Activated CD4-positive, alpha-beta T cell treated with anti-CD3 and anti-CD28 coated beads, Interleukin-2, amount 50 U/mL, for 1 hour (primary cell): Measurements from ENCODE around the gene FAM50A.
A peak's percentile ranks its signal among the peaks of the same experiment; 100 is the strongest.
"Not testable (repeated sequence)": the region's sequence is repeated elsewhere in the genome, so short reads cannot be mapped to it uniquely, and the experiment has no call there.

Source experiments
- DNase-seq: peaks from one replicate; pipeline ENCODE4 v3.0.0-alpha.2; 2020

The FAM50A gene

GRCh38 chrX:154486052-154486395 lies 42.1 kb downstream of the FAM50A start:
- no peak for DNase-seq

DNA sequence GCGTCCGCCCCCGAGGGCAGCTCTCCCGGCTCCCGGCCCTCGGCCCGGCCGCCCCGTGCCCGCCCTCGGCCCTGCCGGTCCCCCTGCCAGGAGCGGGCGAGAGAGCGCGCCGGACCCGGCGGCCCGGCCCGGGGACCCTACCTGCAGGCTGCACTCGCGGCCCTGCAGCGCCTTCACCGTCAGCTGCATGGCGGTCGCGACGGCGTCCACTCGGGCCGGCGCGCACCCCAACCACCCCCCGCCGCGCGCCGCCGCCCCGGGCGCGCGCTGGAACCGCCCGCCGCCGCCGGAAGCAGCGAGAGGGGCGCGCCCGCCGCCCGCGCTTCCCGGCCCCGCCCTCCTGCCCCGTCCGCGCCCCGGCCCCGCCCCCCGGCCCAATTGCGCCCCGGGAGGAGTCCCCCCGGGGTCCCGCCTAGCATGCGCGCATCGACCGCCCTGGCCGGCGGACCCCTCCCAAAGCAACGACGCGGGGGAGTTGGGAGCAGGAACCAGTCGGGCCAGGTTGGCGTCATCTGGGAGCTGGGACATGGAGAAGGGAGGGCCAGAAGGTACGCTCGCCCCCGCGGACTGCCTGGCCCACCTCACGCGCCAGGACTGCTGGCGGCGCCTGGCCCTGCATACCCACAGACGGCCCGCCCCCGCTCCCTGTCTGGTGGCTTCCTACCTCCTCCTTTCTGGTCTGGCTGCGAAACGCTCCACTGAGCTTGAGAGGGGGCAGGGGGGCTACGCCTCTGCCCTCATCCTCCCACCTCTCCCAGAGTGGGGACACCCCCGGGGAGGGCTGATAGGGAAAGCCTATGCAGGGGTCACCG lies 42.7 kb downstream of the FAM50A start, which contains the start of gene UBL4A:
TSS of gene UBL4A (minus strand) at position 220 of the 812 bp plus-strand sequence. CDS start at position 189, 31 bp downstream.
- peak; percentile 36 for DNase-seq

DNA sequence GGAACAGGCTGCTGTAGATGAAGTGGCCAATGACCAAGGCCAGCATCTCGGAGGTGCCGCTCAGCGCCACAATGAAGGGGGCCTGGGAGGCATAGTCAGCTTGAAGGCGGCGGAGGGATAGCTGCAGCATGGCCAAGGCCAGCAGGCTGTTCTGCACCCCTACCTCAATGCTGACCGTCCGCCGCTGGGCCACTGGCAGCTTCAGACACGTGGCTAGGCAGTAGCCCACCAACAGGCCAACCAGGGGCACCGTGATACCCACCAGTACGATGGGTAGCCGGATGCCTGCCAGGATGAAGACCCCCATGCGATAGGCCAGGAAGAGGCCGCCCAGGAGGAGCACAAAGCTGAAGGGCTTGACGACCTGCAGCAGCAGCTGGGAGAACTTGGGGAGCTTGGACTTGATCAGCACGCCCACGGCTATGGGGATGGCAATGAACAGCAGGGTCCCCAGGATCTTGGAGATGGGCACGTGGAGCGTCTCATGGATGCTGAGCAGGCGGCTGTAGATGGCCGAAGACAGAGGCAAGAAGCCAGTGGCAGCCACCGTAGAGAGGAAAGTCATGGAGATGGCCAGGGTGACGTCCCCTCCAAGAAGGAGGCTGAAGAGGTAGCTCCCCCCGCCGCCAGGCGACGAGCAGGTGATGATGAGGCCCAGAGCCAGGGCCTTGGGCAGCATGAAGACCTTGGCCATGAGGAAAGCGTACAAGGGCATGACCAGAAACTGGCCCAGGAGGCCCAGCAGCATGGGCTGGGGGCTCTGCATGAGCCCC lies 43.8 kb downstream of the FAM50A start:
- no peak for DNase-seq

DNA sequence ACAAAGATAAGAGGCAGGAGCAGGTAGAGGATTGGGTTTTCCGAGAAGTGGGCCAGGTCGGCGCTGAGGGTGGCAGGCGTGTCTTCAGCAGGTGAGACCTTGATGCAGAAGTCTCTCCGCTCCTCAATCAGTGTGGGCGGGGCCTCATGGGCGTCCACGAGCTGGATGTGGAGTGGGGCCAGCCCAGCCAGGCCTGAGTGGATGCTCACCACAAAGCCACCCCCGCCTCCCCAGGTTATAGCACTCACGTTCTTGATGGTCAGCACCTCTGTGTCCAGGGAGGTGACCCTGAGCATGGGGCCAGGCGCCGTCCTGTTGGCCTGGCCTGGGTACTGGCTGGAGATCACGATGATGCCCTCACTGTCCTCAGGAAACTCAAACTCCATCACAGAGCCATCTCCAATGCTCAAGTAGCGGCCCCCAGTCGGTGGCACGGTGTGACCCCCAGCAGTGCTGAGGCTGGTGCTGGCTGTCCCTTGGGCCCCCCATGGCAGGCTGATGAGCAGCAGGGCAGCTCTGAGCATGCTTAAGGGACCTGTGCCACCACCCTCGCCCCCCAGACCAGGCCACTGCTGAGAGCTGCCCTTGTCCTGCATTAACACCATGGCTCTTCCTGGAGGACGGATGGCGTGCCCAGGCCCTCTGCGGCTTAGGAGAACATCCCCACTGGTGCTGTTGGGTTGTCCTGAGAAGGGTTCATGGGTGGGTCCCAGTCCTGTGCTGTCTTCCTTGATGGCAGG lies 44.6 kb downstream of the FAM50A start:
- DNase-seq = no peak

- DNase-seq = no peak
These were observed 45.2 kb downstream of the FAM50A start for GRCh38 chrX:154489182-154489581.

- DNase-seq = no peak
These were observed 46.1 kb downstream of the FAM50A start for GRCh38 chrX:154490021-154490413.

DNA sequence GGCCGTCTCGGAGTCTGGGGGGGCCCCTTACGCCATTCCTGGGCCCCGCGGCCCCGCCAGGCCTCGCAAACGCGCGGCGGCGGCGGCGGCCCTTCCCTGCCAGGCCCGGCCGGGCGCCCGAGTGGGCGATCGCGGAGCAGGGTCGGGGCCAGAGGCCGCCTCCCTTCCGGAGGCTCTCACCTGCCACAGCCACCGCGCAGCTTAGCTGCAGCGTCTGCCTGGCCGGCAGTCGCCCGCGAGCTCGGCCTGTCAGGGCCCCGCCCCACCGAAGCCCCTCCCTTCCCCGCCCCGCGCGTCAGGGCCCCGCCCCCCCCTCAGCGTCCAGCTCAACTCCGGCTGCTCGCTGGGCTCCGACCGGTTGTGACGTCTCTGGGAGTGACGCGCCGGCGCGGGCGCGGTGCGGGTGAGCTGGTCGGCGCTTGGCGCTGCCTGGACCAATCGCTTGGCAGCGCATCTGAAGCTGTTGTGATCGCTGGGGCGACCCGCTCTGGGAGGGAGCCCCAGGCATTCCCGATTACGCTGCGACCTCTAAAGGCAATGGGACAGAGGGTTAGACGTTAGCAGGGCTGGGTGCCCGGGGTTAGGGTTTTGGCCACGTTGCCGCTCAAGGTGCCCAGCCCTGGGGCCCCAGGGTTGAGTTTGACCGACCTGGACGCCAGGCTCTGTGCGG lies 46.6 kb downstream of the FAM50A start, which contains the start of gene SLC10A3:
TSS of gene SLC10A3 (minus strand) at position 216 of the 670 bp plus-strand sequence. CDS start 1,689 bp downstream, outside the sequence.
- DNase-seq = peak; percentile 84

DNA sequence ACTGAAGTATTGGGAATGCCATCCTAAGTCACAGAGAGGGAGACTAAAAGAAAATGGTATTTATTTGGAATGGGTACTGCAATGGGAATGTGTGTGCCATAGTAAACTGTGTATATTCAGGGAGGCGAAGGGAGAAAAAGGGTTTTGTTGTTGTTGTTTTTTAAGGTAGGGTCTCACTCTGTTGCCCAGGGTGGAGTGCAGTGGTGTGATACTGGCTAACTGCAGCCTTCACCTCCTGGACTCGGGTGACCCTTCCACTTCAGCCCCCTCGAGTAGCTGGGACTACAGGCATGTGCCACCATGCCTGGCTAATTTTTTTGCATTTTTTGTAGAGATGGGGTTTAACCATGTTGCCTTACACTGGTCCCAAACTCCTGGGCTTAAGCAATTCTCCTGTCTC lies 50.8 kb downstream of the FAM50A start:
- DNase-seq = no peak

DNA sequence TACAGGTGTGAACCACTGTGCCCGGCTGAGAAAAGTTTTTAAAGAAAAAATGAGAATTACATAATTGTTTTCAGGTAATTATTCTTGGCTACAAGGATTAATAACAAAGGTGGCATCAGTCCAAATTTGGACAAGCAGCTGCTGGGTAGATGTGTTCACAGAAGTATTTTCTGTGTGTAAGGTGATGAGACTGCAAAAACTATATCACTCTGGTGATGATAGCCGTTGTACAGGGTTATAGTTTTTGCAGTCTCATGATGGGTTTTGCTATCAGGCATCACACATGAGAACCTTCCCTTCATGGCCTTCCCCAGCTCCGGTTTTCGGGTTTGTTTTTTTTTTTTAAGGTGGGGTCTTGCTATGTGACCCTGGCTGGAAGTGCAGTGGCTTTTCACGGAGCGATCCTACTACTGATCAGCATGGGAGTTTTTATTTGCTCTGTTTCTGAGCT lies 51.6 kb downstream of the FAM50A start:
- no peak for DNase-seq

- not testable (repeated sequence) for DNase-seq
These were observed 52.7 kb downstream of the FAM50A start for GRCh38 chrX:154496591-154497137.
